HCT116 (cell line): ENCODE measurements around the gene ZNF678. TPM values are rescaled to one million over a fixed set of nuclear protein-coding genes. Genes with fewer than 3 reads are reported as not detected.

Source experiments
- ATAC-seq: fragments of 200-7000 bp; cut with Tn5 transposase; 2 replicates; pipeline ENCODE4 v1.9.1; 2020; ENCODE audit warnings: mild to moderate bottlenecking, moderate library complexity
- BruUV-seq: library from RNA; stranded (reverse); fragments of 400-500 nt; replicated peaks from 2 replicates; lab custom pipeline; 2021; lab: Mats Ljungman, UMichigan
- CTCF ChIA-PET: fragments of 300-600 bp; sonication (Branson Sonifier 250); formaldehyde crosslinking; loops from one replicate; lab custom pipeline; 2021; ENCODE audit warnings: antibody characterized with exemption; lab: Charles Lee
- POLR2A ChIA-PET: fragments of 300-600, 350-600 bp; sonication (Branson Sonifier 250); formaldehyde crosslinking; loops from one replicate; lab custom pipeline; 2021; ENCODE audit warnings: antibody characterized with exemption; lab: Charles Lee
- RAD21 ChIA-PET, 2 experiments: fragments of 300-600 bp; sonication (Branson Sonifier 250); formaldehyde crosslinking; loops; one replicate each; lab custom pipeline; 2023; ENCODE audit warnings: low total read pairs in 2 of 2; ENCODE audit not compliant: uncharacterized antibody in 2 of 2, unreplicated experiment in 2 of 2, low non-redundant PET in 1 of 2; lab: Charles Lee
- DNase-seq: peaks from one replicate; pipeline ENCODE4 v3.0.0-alpha.2; 2010; ENCODE audit warnings: low read depth, low spot score
- H2AFZ ChIP-seq: fragments of 200-600 bp; shearing (Covaris generic), sonication (generic); 2 replicates; pipeline ENCODE4 v1.6.1; 2017; ENCODE audit warnings: low read depth, mixed run types, mixed read lengths, antibody characterized with exemption, low read length; ENCODE audit not compliant: poor library complexity, severe bottlenecking
- H3K27ac ChIP-seq: 2 replicates; pipeline ENCODE4 v1.5.1; 2012; ENCODE audit warnings: low read depth, low read length
- H3K27me3 ChIP-seq: fragments of 200-600 bp; sonication (generic); 2 replicates; pipeline ENCODE4 v1.6.1; 2016; ENCODE audit warnings: mixed run types, low read length, mixed read lengths; ENCODE audit not compliant: insufficient read depth
- H3K36me3 ChIP-seq, 2 experiments: fragments of 200-500 bp in 1 of 2; fragments of 200-600 bp in 1 of 2; sonication (Bioruptor generic) in 1 of 2; sonication (generic) in 1 of 2; 2 replicates each; pipeline versions ENCODE4 v1.5.1 to v1.6.1; 2014 to 2016; ENCODE audit warnings: low read length in 2 of 2, inconsistent platforms in 1 of 2, mixed read lengths in 1 of 2, mixed run types in 1 of 2; ENCODE audit not compliant: insufficient read depth in 2 of 2, control insufficient read depth in 1 of 2
- H3K4me1 ChIP-seq, 2 experiments: fragments of 200-600 bp in 1 of 2; sonication (generic) in 1 of 2; 2 replicates each; pipeline versions ENCODE4 v1.5.1 to v1.6.1; 2012 to 2017; ENCODE audit warnings: low read length in 2 of 2, inconsistent platforms in 1 of 2, mild to moderate bottlenecking in 1 of 2, mixed read lengths in 1 of 2, mixed run types in 1 of 2, moderate library complexity in 1 of 2; ENCODE audit not compliant: insufficient read depth in 2 of 2, control insufficient read depth in 1 of 2
- H3K4me2 ChIP-seq: fragments of 200-600 bp; sonication (generic); 2 replicates; pipeline ENCODE4 v1.6.1; 2017; ENCODE audit warnings: mixed run types, low read length, mixed read lengths
- H3K4me3 ChIP-seq, 2 experiments: fragments of 200-600 bp in 1 of 2; sonication (generic) in 1 of 2; replicated peaks in 1 of 2; 2 replicates each; pipeline ENCODE4 v1.5.1; 2011 to 2016; ENCODE audit warnings: low read length in 2 of 2, control low read depth in 1 of 2, low read depth in 1 of 2, mild to moderate bottlenecking in 1 of 2, mixed read lengths in 1 of 2, mixed run types in 1 of 2
- H3K79me2 ChIP-seq: fragments of 200-600 bp; sonication (generic); 2 replicates; pipeline ENCODE4 v1.6.1; 2017; ENCODE audit warnings: mild to moderate bottlenecking, mixed run types, low read length, moderate library complexity, mixed read lengths; ENCODE audit not compliant: insufficient read depth
- H3K9ac ChIP-seq: fragments of 200-600 bp; sonication (generic); 2 replicates; pipeline ENCODE4 v1.6.1; 2016; ENCODE audit warnings: low read length, mixed read lengths
- H3K9me2 ChIP-seq: fragments of 200-600 bp; sonication (generic), shearing (Covaris generic); 2 replicates; pipeline ENCODE4 v1.6.1; 2017; ENCODE audit warnings: mixed run types, mild to moderate bottlenecking, moderate library complexity; ENCODE audit not compliant: insufficient read depth
- H3K9me3 ChIP-seq, 2 experiments: fragments of 200-500 bp in 1 of 2; fragments of 200-600 bp in 1 of 2; sonication (Bioruptor generic) in 1 of 2; sonication (generic) in 1 of 2; 2 replicates each; pipeline ENCODE4 v1.6.1; 2014 to 2017; ENCODE audit warnings: low read length in 2 of 2, mixed read lengths in 2 of 2, inconsistent platforms in 1 of 2, low read depth in 1 of 2, mild to moderate bottlenecking in 1 of 2, mixed run types in 1 of 2, moderate library complexity in 1 of 2; ENCODE audit not compliant: control insufficient read depth in 1 of 2, insufficient read depth in 1 of 2
- H4K20me1 ChIP-seq: fragments of 200-600 bp; sonication (generic), shearing (Covaris generic); 2 replicates; pipeline ENCODE4 v1.6.1; 2017; ENCODE audit warnings: mixed run types, mild to moderate bottlenecking, moderate library complexity; ENCODE audit not compliant: insufficient read depth
- CEBPB ChIP-seq: IDR thresholded peaks from 2 replicates; pipeline ENCODE4 v1.6.1; 2012; ENCODE audit warnings: low read depth
- CTCF ChIP-seq, 3 experiments: fragments of 200-600 bp in 1 of 3; sonication (generic) in 1 of 3; IDR thresholded peaks in 2 of 3; conservative IDR thresholded peaks in 1 of 3; 2 replicates each; pipeline ENCODE4 v1.5.1; 2012 to 2017; ENCODE audit warnings: low read depth in 2 of 3, low read length in 2 of 3, antibody characterized with exemption in 1 of 3, borderline replicate concordance in 1 of 3, control low read depth in 1 of 3, mild to moderate bottlenecking in 1 of 3, mixed read lengths in 1 of 3, mixed run types in 1 of 3, moderate library complexity in 1 of 3; ENCODE audit not compliant: insufficient read depth in 1 of 3
- FOSL1 ChIP-seq: IDR thresholded peaks from 2 replicates; pipeline ENCODE4 v1.6.1; 2012; ENCODE audit warnings: low read depth
- REST ChIP-seq: IDR thresholded peaks from 2 replicates; pipeline ENCODE4 v1.6.1; 2012; ENCODE audit warnings: low read depth
- TCF7L2 ChIP-seq: IDR thresholded peaks from 2 replicates; pipeline ENCODE4 v1.7.0; 2011; ENCODE audit warnings: borderline replicate concordance, inconsistent platforms; ENCODE audit not compliant: insufficient read depth, insufficient read length; ENCODE audit errors: extremely low read depth
- intact Hi-C: fragments of 100-400 bp; cut with micrococcal nuclease; formaldehyde crosslinking; loops from 2 replicates; pipeline ENCODE4 v1.10.0; 2022
- total RNA-seq: library from RNA; stranded (reverse); gene quantifications from one replicate; pipeline ENCODE4 v1.2.1, GENCODE V29; 2021; ENCODE audit not compliant: unreplicated experiment

ZNF678 gene
- total RNA-seq, 1 experiment from 2014 or later: 6.1 TPM

GRCh38 chr1:227546598-227547309 is 16.6 kb upstream of the ZNF678 start:
- Histone ChIP-seq H3K9ac (no peak overlapping the region), H3K36me3 (no peaks in the 10 kb centered on the region), H3K4me2 (no peak overlapping the region), H3K79me2 (no peaks in the 10 kb centered on the region), H3K9me2 (no peaks in the 10 kb centered on the region), H4K20me1 (no peaks in the 10 kb centered on the region), H3K27ac (no peak overlapping the region), H3K9me3 (no peaks in the 10 kb centered on the region), H3K4me1 (peaks cover 0 to 11% of the 10 kb centered on the region in 2 experiments; a peak in 3 of 4 replicates), H3K27me3 (no peaks in the 10 kb centered on the region), H2AFZ (no peak overlapping the region), H3K4me3 (no peak overlapping the region)
- BruUV-seq: no TSS peak
- ChIA-PET CTCF (no interaction called here), RAD21 (no interaction called here), POLR2A (no interaction called here)
- intact Hi-C loops: no loop called here
- ATAC-seq (no peak), DNase-seq (no peak)
- TF ChIP-seq CTCF (IDR thresholded peaks at IDR 0.05 in 2 of 3, conservative IDR thresholded peaks at IDR 0.05 in 1 of 3; ENCODE audit: borderline replicate concordance in 1 of 3, insufficient read depth in 1 of 3, low read depth in 2 of 3, low read length in 2 of 3): no peak
- no peak for TF ChIP-seq TCF7L2
- no peak for TF ChIP-seq FOSL1

GRCh38 chr1:227547310-227548118 is 15.8 kb upstream of the ZNF678 start:
- Histone ChIP-seq H3K79me2 (no peaks in the 10 kb centered on the region), H3K4me3 (no peak overlapping the region), H3K4me1 (peaks cover 0 to 6% of the 10 kb centered on the region in 2 experiments; a peak in 3 of 4 replicates), H2AFZ (no peak overlapping the region), H3K4me2 (no peak overlapping the region), H3K9me2 (no peaks in the 10 kb centered on the region), H3K27ac (no peak overlapping the region), H3K9me3 (no peaks in the 10 kb centered on the region), H3K36me3 (no peaks in the 10 kb centered on the region), H4K20me1 (no peaks in the 10 kb centered on the region), H3K27me3 (no peaks in the 10 kb centered on the region), H3K9ac (no peak overlapping the region)
- CTCF ChIA-PET: no interaction called here
- RAD21 ChIA-PET: no interaction called here
- POLR2A ChIA-PET: no interaction called here
- intact Hi-C loops: no loop called here
- no peak for DNase-seq
- BruUV-seq: no TSS peak
- no peak for TF ChIP-seq REST
- no peak for TF ChIP-seq CTCF (IDR thresholded peaks at IDR 0.05 in 2 of 3, conservative IDR thresholded peaks at IDR 0.05 in 1 of 3; ENCODE audit: borderline replicate concordance in 1 of 3, insufficient read depth in 1 of 3, low read depth in 2 of 3, low read length in 2 of 3)
- TF ChIP-seq CEBPB: no peak
- TF ChIP-seq, all 23 proteins: peak for 0
- ATAC-seq: no peak
